ENCODE data around the gene ETFA. TPM values are rescaled to one million over a fixed set of nuclear protein-coding genes. Genes with fewer than 3 reads are reported as not detected.

Gene ETFA
- total and polyA plus RNA-seq, 9 of the 15 experiments (the other 6 are each of a cell fraction or from before 2014, with no cell fraction given) = 130 to 543 (median 232) TPM

GRCh38 chr15:76313731-76314130 lies 2.5 kb upstream of the ETFA start (continued):
- TF ChIP-seq RCOR1 (IDR thresholded peaks at IDR 0.05; ENCODE audit: borderline replicate concordance in 1 of 2, low read depth in 2 of 2, low read length in 2 of 2) = no peak
- TF ChIP-seq ZNF253 (CRISPR knock-in tag; conservative IDR thresholded peaks at IDR 0.05) = no peak
- no peak for TF ChIP-seq ZFP30 (CRISPR knock-in tag; IDR thresholded peaks at IDR 0.05; ENCODE audit: borderline replicate concordance)
- TF ChIP-seq RAD51 (IDR thresholded peaks at IDR 0.05; ENCODE audit: borderline replicate concordance, low read depth) = no peak
- TF ChIP-seq CHD2 (IDR thresholded peaks at IDR 0.05; ENCODE audit: low read depth, low read length) = 0 out of 2 replicates have a peak, but pooled peaks have one; percentile 42
- TF ChIP-seq NR3C1 (CRISPR knock-in tag; IDR thresholded peaks at IDR 0.05) = no peak
- TF ChIP-seq ZNF217 (CRISPR knock-in tag; IDR thresholded peaks at IDR 0.05) = no peak
- no peak for TF ChIP-seq ZBTB17 (CRISPR knock-in tag; IDR thresholded peaks at IDR 0.05)
- TF ChIP-seq SP2 (IDR thresholded peaks at IDR 0.05; ENCODE audit: extremely low read depth, low read depth, low read length, poor library complexity, severe bottlenecking) = no peak
- no peak for TF ChIP-seq STAT5B (CRISPR knock-in tag; IDR thresholded peaks at IDR 0.05)
- no peak for TF ChIP-seq BHLHE40 (IDR thresholded peaks at IDR 0.05; ENCODE audit: low read length)
- no peak for TF ChIP-seq POU5F1 (IDR thresholded peaks at IDR 0.05; ENCODE audit: borderline replicate concordance, low read depth, low read length, partially characterized antibody)
- TF ChIP-seq KAT2B (IDR thresholded peaks at IDR 0.05; ENCODE audit: low read depth, low read length) = no peak
- TF ChIP-seq SAFB2 (IDR thresholded peaks at IDR 0.05; ENCODE audit: borderline replicate concordance, low read depth, low read length, severe bottlenecking) = no peak
- TF ChIP-seq ZNF121 (CRISPR knock-in tag; conservative IDR thresholded peaks at IDR 0.05) = no peak
- TF ChIP-seq HOXB6 (CRISPR knock-in tag; IDR thresholded peaks at IDR 0.05; ENCODE audit: borderline replicate concordance) = no peak
- TF ChIP-seq ZNF398 (CRISPR knock-in tag; IDR thresholded peaks at IDR 0.05) = no peak
- no peak for TF ChIP-seq EP400 (IDR thresholded peaks at IDR 0.05)
- TF ChIP-seq TRIM25 (IDR thresholded peaks at IDR 0.05; ENCODE audit: borderline replicate concordance) = no peak
- no peak for TF ChIP-seq EHMT2 (IDR thresholded peaks at IDR 0.05)
- TF ChIP-seq BCLAF1 (IDR thresholded peaks at IDR 0.05; ENCODE audit: borderline replicate concordance in 1 of 2, control insufficient read depth in 1 of 2, low read depth in 2 of 2, low read length in 1 of 2) = no peak
